ENCODE data around the gene ZNF593. TPM values are rescaled to one million over a fixed set of nuclear protein-coding genes. Genes with fewer than 3 reads are reported as not detected.
A peak's percentile ranks its signal among the peaks of the same experiment; 100 is the strongest.

Gene ZNF593
- total and polyA plus RNA-seq, 2 donors from 2014 or later = 22.4 to 93.2 TPM

- intact Hi-C loops (cut with DNase I) = no loop called here
These were observed 7.4 kb upstream of the ZNF593 start for GRCh38 chr1:26162220-26162709.

GRCh38 chr1:26163684-26164035 is 6.0 kb upstream of the ZNF593 start:
- no peak for TF ChIP-seq CTCF (IDR thresholded peaks at IDR 0.05; ENCODE audit: borderline replicate concordance, extremely low read depth, insufficient read depth)
- H3K4me3 ChIP-seq (ENCODE audit: low read length in 3 of 3) = peak overlapping the region in 1 of 3 donors; percentile 37
- peak in 1 of 5 donors; percentile 62 for DNase-seq
- H3K4me1 ChIP-seq (ENCODE audit: control insufficient read depth in 2 of 3, insufficient read depth in 2 of 3, low read depth in 1 of 3, low read length in 3 of 3) = peaks cover 0 to 13% (median 0%) of the 10 kb centered on the region in 3 donors
- intact Hi-C loops (cut with DNase I) = no loop called here
- no peaks in the 10 kb centered on the region for H3K36me3 ChIP-seq (ENCODE audit: control insufficient read depth in 2 of 3, insufficient read depth in 3 of 3, low read length in 3 of 3)
- no peak for FAIRE-seq
- no peaks in the 10 kb centered on the region for H3K9me3 ChIP-seq (ENCODE audit: control insufficient read depth in 2 of 3, insufficient read depth in 1 of 3, low read length in 3 of 3)
- H3K9ac ChIP-seq (ENCODE audit: low read length in 3 of 3) = peak overlapping the region in 1 of 3 donors; percentile 56
- H3K27me3 ChIP-seq (ENCODE audit: control insufficient read depth, insufficient read depth, low read length) = no peaks in the 10 kb centered on the region
- H3K27ac ChIP-seq (ENCODE audit: low read depth in 2 of 2, low read length in 2 of 2) = no peak overlapping the region

More at GRCh38 chr1:26162220-26162709, 7.4 kb upstream of the ZNF593 start:
- no peak overlapping the region for H3K9ac ChIP-seq (ENCODE audit: low read length in 3 of 3)
- H3K36me3 ChIP-seq (ENCODE audit: control insufficient read depth in 2 of 3, insufficient read depth in 3 of 3, low read length in 3 of 3) = no peaks in the 10 kb centered on the region
- no peak for FAIRE-seq
- no peak for DNase-seq
- H3K9me3 ChIP-seq (ENCODE audit: control insufficient read depth in 2 of 3, insufficient read depth in 1 of 3, low read length in 3 of 3) = no peaks in the 10 kb centered on the region
- peak overlapping the region in 2 of 3 donors; percentile 44 to 45 for H3K4me3 ChIP-seq (ENCODE audit: low read length in 3 of 3)
- no peak overlapping the region for H3K27ac ChIP-seq (ENCODE audit: low read depth in 2 of 2, low read length in 2 of 2)
- H3K4me1 ChIP-seq (ENCODE audit: control insufficient read depth in 2 of 3, insufficient read depth in 2 of 3, low read depth in 1 of 3, low read length in 3 of 3) = peaks cover 0 to 13% (median 0%) of the 10 kb centered on the region in 3 donors
- H3K27me3 ChIP-seq (ENCODE audit: control insufficient read depth, insufficient read depth, low read length) = no peaks in the 10 kb centered on the region
- no peak for TF ChIP-seq CTCF (IDR thresholded peaks at IDR 0.05; ENCODE audit: borderline replicate concordance, extremely low read depth, insufficient read depth)

GRCh38 chr1:26164036-26164860 is 5.5 kb upstream of the ZNF593 start:
- DNase-seq = peak in 4 of 5 donors; percentile 70 to 86 (median 78)

More at GRCh38 chr1:26164036-26164860, 5.5 kb upstream of the ZNF593 start:
- H3K27me3 ChIP-seq (ENCODE audit: control insufficient read depth, insufficient read depth, low read length) = no peaks in the 10 kb centered on the region
- TF ChIP-seq CTCF (IDR thresholded peaks at IDR 0.05; ENCODE audit: borderline replicate concordance, extremely low read depth, insufficient read depth) = peak; percentile 61
- intact Hi-C loops (cut with DNase I) = no loop called here
- peaks cover 0 to 13% (median 0%) of the 10 kb centered on the region in 3 donors for H3K4me1 ChIP-seq (ENCODE audit: control insufficient read depth in 2 of 3, insufficient read depth in 2 of 3, low read depth in 1 of 3, low read length in 3 of 3)
- no peaks in the 10 kb centered on the region for H3K9me3 ChIP-seq (ENCODE audit: control insufficient read depth in 2 of 3, insufficient read depth in 1 of 3, low read length in 3 of 3)
- FAIRE-seq = no peak
- H3K27ac ChIP-seq (ENCODE audit: low read depth in 2 of 2, low read length in 2 of 2) = no peak overlapping the region
- H3K9ac ChIP-seq (ENCODE audit: low read length in 3 of 3) = peak overlapping the region in 1 of 3 donors; percentile 56
- peak overlapping the region in 2 of 3 donors; percentile 16 to 37 for H3K4me3 ChIP-seq (ENCODE audit: low read length in 3 of 3)
- H3K36me3 ChIP-seq (ENCODE audit: control insufficient read depth in 2 of 3, insufficient read depth in 3 of 3, low read length in 3 of 3) = no peaks in the 10 kb centered on the region

All from kidney (tissue), 14 donors.